ENCODE measurements around the gene CDH5. TPM values are rescaled to one million over a fixed set of nuclear protein-coding genes. Genes with fewer than 3 reads are reported as not detected.

CDH5 gene
- total and polyA plus RNA-seq, 2 of the 13 experiments (the other 11 are each of a cell fraction or from before 2014, with no cell fraction given) = 0.71 to 1.1 TPM

DNA sequence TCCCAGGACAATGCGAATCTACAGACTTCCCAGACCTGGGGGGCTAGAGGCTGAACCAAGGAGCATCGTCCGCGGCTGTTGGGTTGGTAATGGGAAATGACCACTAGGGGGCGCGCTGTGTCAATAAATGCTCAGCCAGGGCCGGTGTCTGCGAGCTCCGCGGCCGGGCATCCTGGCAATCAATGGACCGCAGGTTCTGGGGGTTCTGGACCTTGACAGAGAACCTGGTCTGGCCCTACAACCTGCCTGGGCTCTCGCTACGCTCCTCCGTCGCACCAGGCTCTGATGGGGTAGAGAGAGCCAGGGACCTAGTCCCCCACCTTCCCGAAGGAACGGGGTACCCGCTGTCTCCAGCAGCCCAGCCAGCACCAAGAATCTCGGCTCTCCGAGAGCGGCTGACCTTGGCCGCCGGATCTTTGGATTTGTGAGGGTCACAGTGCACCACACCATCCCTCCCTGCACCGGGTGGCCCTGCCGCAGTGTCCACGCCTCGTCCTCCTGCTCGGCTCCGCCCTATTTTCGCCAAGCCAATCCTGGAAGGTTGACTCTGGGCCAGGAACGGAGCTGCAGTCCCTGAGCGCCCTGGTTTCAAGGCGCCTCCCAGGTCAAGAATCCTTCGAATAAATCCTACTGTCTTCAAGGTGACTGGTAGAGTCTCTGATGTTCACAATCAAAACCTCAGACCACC, 40.2 kb downstream of the CDH5 start (continued):
- TF ChIP-seq CREM (IDR thresholded peaks at IDR 0.05) (no peak; the same call in 1 of the 2 replicates), CREM (CRISPR knock-in tag; IDR thresholded peaks at IDR 0.05) (no peak), ZBTB1 (CRISPR knock-in tag; IDR thresholded peaks at IDR 0.05; ENCODE audit: borderline replicate concordance) (no peak), TEAD2 (CRISPR knock-in tag; IDR thresholded peaks at IDR 0.05) (no peak), MYC (CRISPR knock-in tag; IDR thresholded peaks at IDR 0.05; ENCODE audit: borderline replicate concordance) (peak; percentile 40; the same call in 1 of the 2 replicates), ZNF724P (CRISPR knock-in tag; IDR thresholded peaks at IDR 0.05; ENCODE audit: borderline replicate concordance) (no peak), NAIF1 (CRISPR knock-in tag; IDR thresholded peaks at IDR 0.05; ENCODE audit: borderline replicate concordance) (no peak), HOXA3 (CRISPR knock-in tag; IDR thresholded peaks at IDR 0.05) (peak; percentile 54), ZNF615 (CRISPR knock-in tag; IDR thresholded peaks at IDR 0.05; ENCODE audit: borderline replicate concordance) (no peak), ZFP36L2 (CRISPR knock-in tag; IDR thresholded peaks at IDR 0.05) (no peak), CBFB (CRISPR knock-in tag; IDR thresholded peaks at IDR 0.05) (no peak), MED1 (CRISPR knock-in tag; IDR thresholded peaks at IDR 0.05) (peak; percentile 61; the same call in 1 of the 2 replicates), ZFY (CRISPR knock-in tag; IDR thresholded peaks at IDR 0.05) (no peak), HNRNPUL1 (IDR thresholded peaks at IDR 0.05; ENCODE audit: low read depth, low read length) (no peak), ZNF430 (CRISPR knock-in tag; IDR thresholded peaks at IDR 0.05) (no peak), PCBP1 (IDR thresholded peaks at IDR 0.05; ENCODE audit: borderline replicate concordance, low read depth, low read length) (no peak), CBX5 (CRISPR knock-in tag; IDR thresholded peaks at IDR 0.05; ENCODE audit: borderline replicate concordance) (no peak; the same call in 1 of the 2 replicates), ZNF12 (CRISPR knock-in tag; IDR thresholded peaks at IDR 0.05) (no peak), ETV6 (CRISPR knock-in tag; conservative IDR thresholded peaks at IDR 0.05) (no peak; the same call in 1 of the 2 replicates), ZBTB3 (CRISPR knock-in tag; IDR thresholded peaks at IDR 0.05; ENCODE audit: borderline replicate concordance, low read depth) (no peak), ZNF878 (CRISPR knock-in tag; IDR thresholded peaks at IDR 0.05) (no peak), NR2F1 (CRISPR knock-in tag; IDR thresholded peaks at IDR 0.05) (peak; percentile 53 to 60; a peak in 2 of 4 replicates), NR3C1 (CRISPR knock-in tag; IDR thresholded peaks at IDR 0.05) (no peak), JUN (CRISPR knock-in tag; IDR thresholded peaks at IDR 0.05) (no peak), ZNF20 (CRISPR knock-in tag; IDR thresholded peaks at IDR 0.05) (no peak), EED (CRISPR knock-in tag; IDR thresholded peaks at IDR 0.05) (peak; percentile 95), TBX2 (CRISPR knock-in tag; IDR thresholded peaks at IDR 0.05; ENCODE audit: borderline replicate concordance) (peak; percentile 89; the same call in 1 of the 2 replicates), POGZ (CRISPR knock-in tag; IDR thresholded peaks at IDR 0.05) (no peak; the same call in 1 of the 2 replicates), MEIS2 (CRISPR knock-in tag; IDR thresholded peaks at IDR 0.05) (peak; percentile 41), SALL1 (CRISPR knock-in tag; IDR thresholded peaks at IDR 0.05) (peak; percentile 75), HMG20A (CRISPR knock-in tag; IDR thresholded peaks at IDR 0.05; ENCODE audit: borderline replicate concordance) (peak; percentile 50; the same call in 1 of the 2 replicates), YY1 (IDR thresholded peaks at IDR 0.05; ENCODE audit: insufficient read depth, insufficient replicate concordance, low read depth, low read length) (no peak), SIN3A (IDR thresholded peaks at IDR 0.05; ENCODE audit: borderline replicate concordance, low read depth, low read length) (no peak)
- TF ChIP-seq, protein P1, sequence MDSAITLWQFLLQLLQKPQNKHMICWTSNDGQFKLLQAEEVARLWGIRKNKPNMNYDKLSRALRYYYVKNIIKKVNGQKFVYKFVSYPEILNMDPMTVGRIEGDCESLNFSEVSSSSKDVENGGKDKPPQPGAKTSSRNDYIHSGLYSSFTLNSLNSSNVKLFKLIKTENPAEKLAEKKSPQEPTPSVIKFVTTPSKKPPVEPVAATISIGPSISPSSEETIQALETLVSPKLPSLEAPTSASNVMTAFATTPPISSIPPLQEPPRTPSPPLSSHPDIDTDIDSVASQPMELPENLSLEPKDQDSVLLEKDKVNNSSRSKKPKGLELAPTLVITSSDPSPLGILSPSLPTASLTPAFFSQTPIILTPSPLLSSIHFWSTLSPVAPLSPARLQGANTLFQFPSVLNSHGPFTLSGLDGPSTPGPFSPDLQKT (CRISPR knock-in tag; IDR thresholded peaks at IDR 0.05; ENCODE audit: borderline replicate concordance) = no peak

Measured in HepG2 (cell line).